HFF-Myc (cell line): ENCODE results near the gene GPS2.

Experiments used
- DNase-seq: peaks from one replicate; pipeline ENCODE4 v3.0.0-alpha.2; 2011; ENCODE audit warnings: low read depth; ENCODE audit errors: extremely low read depth
- H3K4me3 ChIP-seq: replicated peaks from 2 replicates; pipeline ENCODE4 v1.5.1; 2011; ENCODE audit warnings: low read depth, mild to moderate bottlenecking, control low read depth, low read length
- TF ChIP-seq, protein P1 (sequence below): IDR thresholded peaks from 2 replicates; pipeline ENCODE4 v1.5.1; 2012; ENCODE audit warnings: mild to moderate bottlenecking, low read depth, low read length, control low read depth; ENCODE audit errors: missing control alignments

The GPS2 gene

DNA sequence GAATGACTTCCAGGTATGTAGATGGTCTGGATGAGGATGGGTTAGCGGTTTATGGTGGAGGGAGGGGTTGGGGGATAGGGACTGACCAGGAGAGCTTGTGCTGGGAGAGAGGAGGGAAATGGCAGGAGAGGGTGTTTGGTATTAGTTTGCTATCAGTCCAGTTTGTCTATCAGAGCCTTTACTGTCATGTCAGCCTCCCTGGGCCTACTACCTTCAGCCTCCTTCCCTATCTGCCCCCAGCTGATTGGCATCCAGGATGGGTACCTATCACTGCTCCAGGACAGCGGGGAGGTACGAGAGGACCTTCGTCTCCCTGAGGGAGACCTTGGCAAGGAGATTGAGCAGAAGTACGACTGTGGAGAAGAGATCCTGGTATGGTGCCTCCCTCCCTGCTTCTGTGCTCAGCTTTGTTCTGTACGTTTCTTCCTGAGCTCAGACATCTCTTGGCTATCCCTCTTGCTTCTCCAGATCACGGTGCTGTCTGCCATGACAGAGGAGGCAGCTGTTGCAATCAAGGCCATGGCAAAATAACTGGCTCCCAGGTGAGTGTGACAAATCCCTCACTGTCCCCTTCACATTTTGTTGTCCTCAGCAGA, 4.0 kb downstream of the GPS2 start:
- peak overlapping the region; percentile 98; the same call in 1 of the 2 replicates for H3K4me3 ChIP-seq
- TF ChIP-seq, protein P1, sequence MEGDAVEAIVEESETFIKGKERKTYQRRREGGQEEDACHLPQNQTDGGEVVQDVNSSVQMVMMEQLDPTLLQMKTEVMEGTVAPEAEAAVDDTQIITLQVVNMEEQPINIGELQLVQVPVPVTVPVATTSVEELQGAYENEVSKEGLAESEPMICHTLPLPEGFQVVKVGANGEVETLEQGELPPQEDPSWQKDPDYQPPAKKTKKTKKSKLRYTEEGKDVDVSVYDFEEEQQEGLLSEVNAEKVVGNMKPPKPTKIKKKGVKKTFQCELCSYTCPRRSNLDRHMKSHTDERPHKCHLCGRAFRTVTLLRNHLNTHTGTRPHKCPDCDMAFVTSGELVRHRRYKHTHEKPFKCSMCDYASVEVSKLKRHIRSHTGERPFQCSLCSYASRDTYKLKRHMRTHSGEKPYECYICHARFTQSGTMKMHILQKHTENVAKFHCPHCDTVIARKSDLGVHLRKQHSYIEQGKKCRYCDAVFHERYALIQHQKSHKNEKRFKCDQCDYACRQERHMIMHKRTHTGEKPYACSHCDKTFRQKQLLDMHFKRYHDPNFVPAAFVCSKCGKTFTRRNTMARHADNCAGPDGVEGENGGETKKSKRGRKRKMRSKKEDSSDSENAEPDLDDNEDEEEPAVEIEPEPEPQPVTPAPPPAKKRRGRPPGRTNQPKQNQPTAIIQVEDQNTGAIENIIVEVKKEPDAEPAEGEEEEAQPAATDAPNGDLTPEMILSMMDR, result no peak
- DNase-seq, result no peak

GRCh38 chr17:7309628-7310027, 5.5 kb downstream of the GPS2 start:
- DNase-seq, result no peak
- H3K4me3 ChIP-seq, result peak overlapping the region; percentile 98
- TF ChIP-seq, protein P1, result no peak

DNA sequence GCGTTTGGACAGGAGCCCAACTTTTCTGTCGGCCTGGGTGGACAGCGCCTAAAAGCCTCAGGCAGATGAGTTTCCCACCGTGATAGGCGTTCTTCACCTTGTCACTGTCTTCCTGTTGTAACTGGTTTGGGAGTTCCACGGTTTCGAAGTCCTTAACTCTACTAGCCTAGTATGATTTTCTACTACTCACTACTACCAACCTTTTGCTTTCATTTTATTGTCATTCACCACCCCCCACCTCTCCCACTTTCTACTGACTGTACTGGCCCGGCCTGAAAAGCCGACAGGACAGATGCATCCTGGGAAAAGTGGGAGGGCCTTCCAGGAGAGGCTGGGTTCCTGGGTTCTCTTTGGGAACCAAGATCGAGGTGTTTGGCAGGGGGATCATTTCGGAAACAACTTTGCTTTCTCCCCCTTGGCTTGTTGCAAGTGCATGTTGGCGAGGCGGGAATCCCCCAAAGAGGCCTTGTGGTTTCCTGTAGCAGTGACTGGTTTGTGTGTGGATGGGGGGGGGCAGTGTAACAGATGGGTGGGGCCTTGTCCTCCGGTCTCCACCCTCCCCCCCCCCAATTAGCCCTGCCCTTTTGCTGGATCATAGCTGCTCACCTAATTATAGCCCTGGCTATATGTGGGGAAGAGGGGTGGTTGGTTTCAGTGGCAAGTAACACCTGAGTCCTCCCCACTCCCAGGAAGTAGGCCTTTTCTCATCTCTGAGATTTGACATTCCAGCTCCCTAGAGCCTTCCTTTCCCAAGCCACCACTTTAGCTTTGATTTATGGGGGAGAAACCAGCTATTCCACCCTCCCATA, 6.3 kb downstream of the GPS2 start:
- TF ChIP-seq, protein P1, result no peak
- peak overlapping the region; percentile 98 for H3K4me3 ChIP-seq
- no peak for DNase-seq

- TF ChIP-seq, protein P1, result no peak
- no peak for DNase-seq
- H3K4me3 ChIP-seq, result peak overlapping the region; percentile 98
These were observed 7.2 kb downstream of the GPS2 start for GRCh38 chr17:7307686-7308624.

DNA sequence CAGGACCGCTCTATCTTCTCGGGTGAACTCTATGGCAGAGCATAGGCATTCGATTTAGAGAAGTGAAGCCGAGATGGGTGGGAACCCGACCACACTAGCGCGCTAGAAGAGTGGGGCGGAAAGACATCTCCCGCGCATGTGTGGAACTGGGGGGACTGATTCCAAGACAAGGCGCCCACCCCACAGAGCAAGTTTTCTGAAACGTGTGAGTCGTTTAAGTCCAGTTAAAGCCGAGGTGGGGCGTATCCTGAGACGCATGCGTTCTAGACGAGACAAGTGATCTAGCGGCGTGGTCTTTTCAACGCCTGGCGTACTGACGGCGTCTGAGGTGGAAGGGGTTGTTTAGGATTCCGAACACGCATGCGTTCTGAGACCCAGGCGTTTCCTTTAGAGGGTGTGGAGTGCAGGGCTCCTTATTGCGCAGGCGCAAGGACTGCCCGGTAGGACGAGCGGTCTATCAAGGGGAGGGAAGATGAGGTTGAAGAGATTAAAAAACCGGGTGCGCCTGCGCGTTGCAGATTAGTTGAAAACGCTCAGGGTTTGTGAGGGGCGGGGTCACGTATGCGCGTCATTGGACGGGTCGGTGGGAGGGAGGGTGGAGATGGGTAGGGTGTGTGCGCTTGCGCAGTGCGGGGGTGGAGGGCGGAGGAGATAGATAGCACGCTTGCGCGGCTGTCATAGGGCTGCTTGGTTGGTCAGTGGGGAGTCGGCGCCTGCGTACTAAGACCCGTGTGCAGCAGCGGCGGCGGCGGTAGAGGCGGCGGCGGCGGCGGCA, 8.1 kb downstream of the GPS2 start, which contains the start of gene EIF5A:
Gene EIF5A, plus strand, starts transcription at position 718 of the 775 bp plus-strand sequence. CDS start 2,008 bp downstream, outside the sequence.
- TF ChIP-seq, protein P1, result no peak
- peak within 1 kb of the TSS; percentile 98 for H3K4me3 ChIP-seq
- peak; percentile 100 for DNase-seq

DNA sequence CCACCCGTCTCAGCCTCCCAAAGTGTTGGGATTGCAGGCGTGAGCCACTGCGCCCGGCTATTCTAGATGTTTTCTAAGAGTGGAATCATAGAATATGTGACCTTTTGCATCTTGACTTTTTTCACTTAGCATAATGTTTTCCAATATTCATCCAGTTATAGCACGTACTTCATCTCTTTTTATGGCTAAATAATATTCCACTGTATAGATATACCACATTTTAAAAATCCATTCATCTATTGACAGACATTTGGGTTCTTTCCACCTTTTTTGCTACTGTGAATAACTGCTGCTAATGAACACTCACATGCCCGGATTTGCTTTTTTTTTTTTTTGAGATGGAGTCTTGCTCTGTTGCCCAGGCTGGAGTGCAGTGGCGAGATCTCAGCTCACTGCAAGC, 11.0 kb downstream of the GPS2 start:
- DNase-seq, result no peak
- TF ChIP-seq, protein P1, result no peak
- no peak overlapping the region for H3K4me3 ChIP-seq
